HL-60 (cell line): ENCODE results near the gene SEC14L5.

Experiments
- DNase-seq, 2 experiments: peaks; one replicate each; pipeline ENCODE4 v3.0.0-alpha.2; 2010 to 2020; ENCODE audit warnings: low read depth in 1 of 2, low spot score in 1 of 2
- H3K27ac ChIP-seq: fragments of 250-450 bp; sonication (Bioruptor Pico); replicated peaks from 2 replicates; pipeline ENCODE4 v1.5.1; 2020; ENCODE audit warnings: mild to moderate bottlenecking, moderate library complexity
- H3K27me3 ChIP-seq: fragments of 250-450 bp; sonication (Bioruptor Pico); 2 replicates; pipeline ENCODE4 v1.5.1; 2021; ENCODE audit warnings: mild to moderate bottlenecking, moderate library complexity; ENCODE audit not compliant: insufficient read depth, poor library complexity, severe bottlenecking
- H3K4me3 ChIP-seq: replicated peaks from 2 replicates; pipeline ENCODE4 v1.5.1; 2011; ENCODE audit warnings: mild to moderate bottlenecking, control low read depth, low read length; ENCODE audit not compliant: insufficient read depth
- CTCF ChIP-seq: IDR thresholded peaks from one replicate; pipeline ENCODE4 v1.5.1; 2011; ENCODE audit warnings: low read length, control low read depth, inconsistent platforms; ENCODE audit not compliant: insufficient read depth
- GABPA ChIP-seq: IDR thresholded peaks from 2 replicates; pipeline ENCODE4 v1.6.1; 2012; ENCODE audit warnings: low read depth
- POLR2AphosphoS5 ChIP-seq: IDR thresholded peaks from 2 replicates; pipeline ENCODE4 v1.6.1; 2012; ENCODE audit warnings: low read depth
- REST ChIP-seq: IDR thresholded peaks from 2 replicates; pipeline ENCODE4 v1.6.1; 2012; ENCODE audit warnings: low read depth; ENCODE audit not compliant: insufficient replicate concordance
- SPI1 ChIP-seq: IDR thresholded peaks from 2 replicates; pipeline ENCODE4 v1.6.1; 2012; ENCODE audit warnings: low read depth, mild to moderate bottlenecking, borderline replicate concordance

Gene SEC14L5

GRCh38 chr16:4979164-4979563 is 21.0 kb downstream of the SEC14L5 start:
- H3K4me3 ChIP-seq = no peak overlapping the region
- TF ChIP-seq GABPA = no peak
- TF ChIP-seq REST = no peak
- TF ChIP-seq POLR2AphosphoS5 = no peak
- no peak for TF ChIP-seq SPI1
- no peak for TF ChIP-seq CTCF
- DNase-seq = no peak
- H3K27ac ChIP-seq = no peak overlapping the region
- H3K27me3 ChIP-seq = peaks cover 5% of the 10 kb centered on the region

- no peak for TF ChIP-seq CTCF
- TF ChIP-seq GABPA = no peak
- TF ChIP-seq REST = no peak
- TF ChIP-seq POLR2AphosphoS5 = no peak
- no peak for TF ChIP-seq SPI1
- no peak for DNase-seq
- Histone ChIP-seq H3K4me3 (no peak overlapping the region), H3K27ac (no peak overlapping the region), H3K27me3 (peaks cover 5% of the 10 kb centered on the region)
Observed at GRCh38 chr16:4979736-4980660, 21.9 kb downstream of the SEC14L5 start.

GRCh38 chr16:4980691-4981090 is 22.6 kb downstream of the SEC14L5 start:
- Histone ChIP-seq H3K27ac (no peak overlapping the region), H3K27me3 (peaks cover 5% of the 10 kb centered on the region), H3K4me3 (no peak overlapping the region)
- TF ChIP-seq CTCF = no peak
- no peak for DNase-seq

GRCh38 chr16:4981473-4981872 is 23.3 kb downstream of the SEC14L5 start:
- no peak for DNase-seq
- H3K27me3 ChIP-seq = peaks cover 5% of the 10 kb centered on the region
- H3K27ac ChIP-seq = no peak overlapping the region
- TF ChIP-seq GABPA = no peak
- TF ChIP-seq POLR2AphosphoS5 = no peak
- TF ChIP-seq CTCF = no peak
- no peak for TF ChIP-seq SPI1
- no peak overlapping the region for H3K4me3 ChIP-seq
